GM19468 (cell line): Measurements from ENCODE around the gene CLEC16A.

Experiments
- ATAC-seq: cut with Tn5 transposase; IDR thresholded peaks from one replicate; pipeline ENCODE4 v1.9.1; 2021; ENCODE audit warnings: mild to moderate bottlenecking, moderate library complexity, moderate number of reproducible peaks; ENCODE audit not compliant: unreplicated experiment; ENCODE audit errors: extremely low read depth

The CLEC16A gene

DNA sequence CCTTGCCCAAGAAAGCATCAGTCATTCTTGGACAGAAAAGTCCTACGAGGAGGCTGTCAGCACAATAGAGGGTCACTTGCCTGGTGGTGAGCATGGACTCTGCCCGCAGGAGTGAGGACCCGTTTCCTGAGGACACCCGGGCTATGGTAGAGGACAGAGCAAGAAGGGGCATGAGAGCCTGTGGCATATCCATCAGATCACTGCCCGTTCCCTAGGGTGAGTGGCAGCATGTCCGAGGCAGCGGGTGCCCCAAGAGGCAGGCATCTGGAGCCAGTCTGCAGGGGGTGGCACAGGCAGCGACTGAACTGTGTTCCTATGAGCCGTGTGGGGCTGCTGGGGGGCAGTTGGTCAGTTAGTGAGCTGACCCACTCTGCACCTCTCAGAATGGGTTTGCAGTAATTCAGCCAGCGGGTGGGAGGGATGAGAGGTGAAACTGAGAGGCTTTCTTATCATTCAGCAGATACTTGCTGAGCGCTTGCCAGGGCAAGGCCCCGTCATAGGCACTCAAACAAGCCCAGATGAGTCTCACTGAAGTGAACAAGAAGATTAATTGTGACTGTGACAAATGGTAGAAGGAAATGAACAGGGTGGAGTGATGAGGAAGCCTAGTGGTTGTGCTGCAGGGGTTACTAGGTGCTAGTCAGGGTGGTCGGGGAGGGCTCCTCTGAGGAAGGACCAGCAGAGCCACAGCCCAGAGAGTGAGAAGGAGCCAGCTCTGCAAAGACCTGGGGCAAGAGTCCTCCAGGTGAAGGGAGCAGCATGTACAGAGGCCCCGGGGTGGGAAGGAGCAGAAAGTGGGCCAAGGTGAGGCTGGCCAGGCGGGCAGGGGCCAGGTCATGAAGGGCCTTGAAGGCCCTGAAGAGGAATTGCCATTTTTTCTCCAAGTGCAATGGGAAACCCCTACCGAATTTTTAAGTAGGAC, 87.9 kb downstream of the CLEC16A start:
- no peak for ATAC-seq

DNA sequence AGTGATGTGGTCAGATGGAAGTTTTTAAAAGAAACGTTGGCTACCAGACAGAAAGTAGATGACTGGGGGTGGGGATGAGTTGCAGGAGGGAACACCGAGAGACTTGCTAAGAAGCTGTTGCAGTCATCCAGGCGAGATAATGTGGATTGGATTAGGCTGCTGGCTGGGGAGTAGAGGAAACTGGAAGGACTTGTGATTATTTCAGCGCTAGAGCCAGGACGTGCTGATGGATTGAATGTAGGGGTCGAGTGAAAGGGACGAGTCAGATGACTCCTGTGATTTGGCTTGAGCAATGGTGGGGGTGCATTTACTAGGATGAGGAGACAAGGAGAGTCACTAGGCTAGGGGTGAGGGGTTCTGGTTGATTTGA, 88.5 kb downstream of the CLEC16A start:
- ATAC-seq, result no peak

DNA sequence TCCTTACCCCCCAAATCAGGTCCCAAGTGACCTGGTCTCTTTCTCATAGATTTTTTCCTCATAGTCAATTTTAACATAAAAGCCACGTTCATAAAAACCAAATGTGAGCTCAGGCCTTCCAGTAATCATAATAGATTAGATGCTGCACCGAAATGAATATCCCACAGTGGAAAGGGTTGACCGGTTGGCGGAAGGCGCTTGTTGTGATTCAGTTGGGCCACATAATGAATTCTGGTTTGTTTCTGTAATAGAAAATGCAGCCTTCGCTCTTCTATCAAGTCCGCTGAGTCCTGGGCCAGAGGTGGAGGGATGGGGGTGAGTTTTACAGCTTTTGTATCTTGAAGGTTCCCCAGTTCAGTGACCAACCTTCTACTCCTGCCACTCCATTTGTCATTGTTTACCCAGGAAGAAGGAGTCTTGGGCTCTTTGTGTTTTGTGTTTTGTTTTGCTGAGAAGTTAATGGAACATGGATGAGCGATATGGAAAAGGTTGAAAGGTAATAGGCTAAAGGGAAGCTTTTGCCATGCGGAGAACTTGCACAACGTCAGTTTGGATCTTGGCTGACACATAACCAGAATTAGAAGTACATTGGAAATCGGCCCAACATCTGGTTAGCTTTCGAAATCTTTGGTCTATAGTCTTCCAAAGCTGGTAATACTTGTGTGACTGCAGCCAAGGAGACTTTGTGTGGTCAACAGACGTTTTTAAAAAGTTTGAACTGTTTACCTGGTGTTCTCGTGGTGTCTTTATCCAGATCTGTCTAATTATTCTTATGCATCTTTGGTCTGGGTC, 89.5 kb downstream of the CLEC16A start:
- no peak for ATAC-seq

DNA sequence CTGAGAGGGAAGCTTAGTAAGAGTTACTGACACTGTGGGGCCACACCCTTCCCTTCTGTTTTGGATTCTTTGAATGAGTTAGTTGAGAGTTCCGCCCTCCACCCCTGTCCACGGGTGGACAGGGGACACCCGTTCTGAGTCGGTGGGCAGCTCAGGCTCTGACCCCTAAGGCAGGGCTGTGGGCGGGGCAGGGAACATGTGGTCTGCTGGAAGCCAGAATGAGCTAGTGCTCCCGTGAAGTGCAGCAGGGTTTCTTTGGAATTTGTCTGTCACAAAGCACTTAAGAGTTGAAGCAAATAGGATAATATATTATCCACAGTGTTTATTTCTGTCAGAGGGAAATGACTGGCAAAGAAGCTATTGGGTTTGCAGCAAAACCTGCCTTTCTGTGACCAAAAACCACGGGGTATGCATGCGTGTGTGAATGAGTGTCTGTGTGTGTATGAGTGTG, 90.1 kb downstream of the CLEC16A start:
- no peak for ATAC-seq

DNA sequence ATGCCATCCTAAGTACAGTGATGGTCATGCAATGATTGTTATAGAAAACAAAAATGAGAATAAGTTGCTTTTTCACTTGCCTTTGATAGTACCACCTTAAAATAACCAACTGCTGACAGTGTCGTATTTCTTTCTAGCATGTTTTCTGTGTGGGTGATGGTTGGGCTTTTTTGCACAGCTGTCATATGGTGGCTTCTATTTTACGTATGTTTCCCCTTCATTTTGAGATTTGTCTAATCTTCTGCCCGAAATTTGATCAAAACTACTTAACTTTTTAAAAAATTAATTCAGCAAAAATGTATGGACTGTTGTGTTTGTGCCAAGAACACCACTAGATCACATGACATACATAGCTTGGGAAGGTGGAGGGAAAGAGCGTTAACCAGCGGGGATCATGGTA, 90.7 kb downstream of the CLEC16A start:
- no peak for ATAC-seq

DNA sequence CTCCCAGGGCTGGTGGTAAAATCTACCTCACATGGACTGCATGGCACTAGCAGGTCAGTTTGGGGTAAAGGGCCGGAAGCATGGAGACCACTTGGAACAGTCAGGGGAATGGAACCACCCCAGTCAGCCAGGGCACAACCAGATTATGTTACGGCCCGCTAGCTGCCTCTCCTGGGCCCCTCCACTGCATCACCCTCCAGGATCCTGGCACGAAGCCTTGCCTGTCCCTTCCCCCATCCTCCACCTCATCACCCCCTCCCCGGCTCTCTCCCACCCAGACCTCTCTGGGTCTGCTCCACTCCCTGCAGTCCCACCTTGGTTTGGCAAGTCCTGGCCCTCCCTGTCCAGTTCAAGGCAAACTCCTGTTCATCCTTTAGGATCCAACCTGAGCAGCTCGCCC, 91.7 kb downstream of the CLEC16A start:
- no peak for ATAC-seq

DNA sequence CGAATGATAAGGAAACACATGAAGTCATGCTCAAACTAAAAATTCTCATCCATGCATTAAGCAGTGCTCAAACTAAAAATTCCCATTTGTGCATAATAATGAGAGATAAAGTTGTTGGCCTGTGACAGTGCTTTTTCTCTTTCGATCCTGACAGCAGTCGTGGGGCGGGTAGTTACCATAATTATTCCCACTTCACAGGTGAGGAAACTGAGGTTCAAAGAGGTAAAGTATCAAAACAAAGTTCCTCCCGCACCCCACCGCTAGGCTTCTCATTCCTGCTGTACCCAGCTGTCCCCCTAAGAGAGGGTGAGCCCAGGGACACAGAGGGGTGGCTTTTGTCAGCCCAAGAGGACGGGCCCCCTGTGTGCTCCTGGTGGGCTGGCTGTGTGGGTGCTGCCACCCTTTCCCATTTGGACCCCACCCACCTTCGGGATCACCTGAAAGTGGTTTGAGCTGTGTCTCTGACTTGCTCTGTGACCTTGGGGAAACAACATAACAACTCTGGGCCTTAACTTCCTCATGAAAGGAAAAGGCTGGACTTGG, 92.6 kb downstream of the CLEC16A start:
- ATAC-seq, result no peak

DNA sequence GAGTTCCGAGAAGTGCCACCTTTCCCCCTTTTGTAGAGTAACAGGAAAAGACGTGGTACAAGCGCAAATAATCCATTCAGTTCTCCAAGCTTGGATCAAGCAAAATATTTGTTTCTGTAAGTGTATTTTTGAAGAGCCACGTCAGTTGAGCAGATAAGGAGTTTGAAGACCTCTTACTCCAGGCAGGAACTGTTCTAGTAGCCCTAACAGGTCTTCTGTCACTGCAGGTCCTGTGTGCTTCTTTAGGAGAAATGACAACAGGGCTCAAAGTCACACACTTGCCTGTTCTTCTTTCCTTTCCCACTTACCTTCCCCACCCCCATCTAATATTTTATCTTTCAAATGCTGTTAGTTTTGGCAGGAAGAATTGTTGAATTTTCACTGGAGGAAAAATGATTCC, 93.9 kb downstream of the CLEC16A start:
- ATAC-seq, result no peak

DNA sequence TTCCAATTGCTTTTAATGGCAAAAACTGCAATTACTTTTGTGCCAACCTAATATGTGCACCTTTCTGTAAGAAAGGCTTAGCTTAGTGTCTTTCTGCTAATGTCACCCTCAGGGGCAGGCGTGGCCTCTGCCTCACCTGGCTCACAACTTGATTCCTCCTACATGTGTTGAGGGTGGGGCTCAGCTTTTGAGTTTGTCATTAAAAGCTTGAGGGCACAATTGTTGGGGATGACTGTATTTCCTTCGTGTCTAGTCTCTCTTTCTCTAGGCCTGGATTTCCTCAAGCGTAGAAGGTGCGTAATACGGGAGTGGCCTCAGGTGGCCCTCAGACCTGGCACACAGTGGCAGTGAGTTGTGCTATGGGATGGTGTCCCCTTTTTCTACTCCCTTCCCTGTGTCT, 94.4 kb downstream of the CLEC16A start:
- no peak for ATAC-seq

DNA sequence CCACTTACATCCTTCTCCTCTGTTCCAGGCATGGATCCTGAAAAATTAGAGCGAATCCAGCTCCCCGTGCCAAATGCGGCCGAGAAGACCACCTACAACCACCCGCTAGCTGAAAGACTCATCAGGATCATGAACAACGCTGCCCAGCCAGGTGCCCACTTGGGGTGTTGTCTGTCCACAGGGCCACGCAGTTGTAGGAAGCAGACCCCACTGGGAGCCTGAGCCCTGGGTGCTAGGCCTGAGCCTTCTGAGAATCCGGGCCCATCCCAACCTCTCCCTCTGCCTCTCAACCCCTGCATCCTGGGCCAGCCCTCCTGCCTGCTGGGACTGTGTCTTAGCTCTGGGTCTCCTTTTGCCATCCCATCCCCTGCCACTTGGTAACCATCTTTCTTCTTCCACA, 95.4 kb downstream of the CLEC16A start:
- ATAC-seq, result no peak

DNA sequence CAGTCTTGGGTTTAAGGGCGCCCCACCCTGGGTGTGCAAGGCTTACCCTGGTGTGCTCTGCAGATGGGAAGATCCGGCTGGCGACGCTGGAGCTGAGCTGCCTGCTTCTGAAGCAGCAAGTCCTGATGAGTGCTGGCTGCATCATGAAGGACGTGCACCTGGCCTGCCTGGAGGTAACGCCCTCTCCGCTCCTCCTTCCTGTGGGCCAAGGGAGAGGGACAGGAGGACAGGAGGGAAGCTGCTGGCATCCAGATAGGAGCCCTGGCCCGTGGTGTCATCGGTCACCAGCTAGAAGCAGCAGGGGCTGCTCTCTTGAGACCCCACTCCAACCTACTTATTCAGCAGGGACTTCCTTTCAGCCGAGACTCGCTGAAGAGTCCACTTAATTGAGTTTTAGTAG, 97.8 kb downstream of the CLEC16A start:
- no peak for ATAC-seq

DNA sequence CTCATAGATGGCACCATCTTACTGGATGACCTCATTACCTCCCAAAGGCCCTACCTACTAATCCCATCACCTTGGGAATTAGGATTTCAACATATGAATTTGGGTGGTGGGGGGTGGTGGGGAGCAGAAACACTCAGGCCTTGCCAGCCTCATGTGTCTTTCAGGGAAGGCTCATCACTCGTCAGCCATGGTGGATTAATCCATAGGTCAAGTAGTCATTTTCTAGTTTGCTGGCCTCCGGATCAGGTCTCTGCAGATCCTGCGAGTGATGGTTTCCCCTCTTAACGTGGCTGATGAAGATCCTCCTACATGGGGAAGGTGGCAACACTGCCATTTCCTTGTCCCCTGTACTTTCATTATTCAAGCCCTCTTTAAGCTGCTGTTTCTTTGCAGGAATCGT, 101.1 kb downstream of the CLEC16A start:
- no peak for ATAC-seq

DNA sequence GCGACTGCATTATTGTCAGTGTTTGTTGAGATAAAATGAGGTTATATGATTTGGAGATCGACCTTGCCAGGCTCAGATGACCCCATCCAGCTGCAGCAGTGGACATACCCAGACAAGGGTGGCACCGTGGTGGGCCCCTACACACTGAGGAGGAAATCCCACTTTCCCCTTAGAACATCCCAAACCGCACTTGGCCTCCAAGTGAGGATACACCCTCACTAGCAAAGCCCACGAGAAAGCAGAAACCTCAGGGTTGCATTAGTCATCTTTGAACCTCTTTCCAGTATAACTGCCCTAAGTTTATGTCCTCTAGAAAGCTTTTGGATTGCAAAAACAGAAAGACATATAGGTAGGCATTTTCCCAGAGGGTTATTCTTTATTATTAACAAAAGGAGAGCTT, 101.5 kb downstream of the CLEC16A start:
- no peak for ATAC-seq

DNA sequence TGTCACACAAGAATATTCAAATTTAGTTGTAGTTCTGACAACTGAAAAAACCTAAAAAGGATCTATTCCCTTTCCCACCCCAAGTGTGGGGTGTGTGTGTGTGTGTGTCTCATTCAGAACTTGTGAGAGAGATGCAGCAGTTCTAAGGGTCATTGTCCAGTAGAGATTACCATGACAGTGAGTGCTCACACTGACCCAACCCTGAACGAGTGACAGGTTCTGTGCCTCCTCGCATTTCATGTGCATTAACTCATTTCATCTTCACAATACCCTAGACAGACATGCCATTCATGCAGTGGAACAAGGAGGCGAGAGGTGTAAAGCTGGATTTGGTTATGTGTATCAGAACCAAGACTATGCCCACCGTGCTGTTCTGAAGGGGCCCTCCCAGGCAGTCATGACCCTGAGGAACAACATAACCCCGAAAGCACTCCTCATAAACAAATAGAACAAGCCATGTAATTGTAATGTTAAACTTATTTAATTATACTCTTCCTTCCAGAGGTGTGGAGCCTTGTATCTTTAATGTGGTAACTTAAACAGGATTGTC, 102.1 kb downstream of the CLEC16A start:
- no peak for ATAC-seq

DNA sequence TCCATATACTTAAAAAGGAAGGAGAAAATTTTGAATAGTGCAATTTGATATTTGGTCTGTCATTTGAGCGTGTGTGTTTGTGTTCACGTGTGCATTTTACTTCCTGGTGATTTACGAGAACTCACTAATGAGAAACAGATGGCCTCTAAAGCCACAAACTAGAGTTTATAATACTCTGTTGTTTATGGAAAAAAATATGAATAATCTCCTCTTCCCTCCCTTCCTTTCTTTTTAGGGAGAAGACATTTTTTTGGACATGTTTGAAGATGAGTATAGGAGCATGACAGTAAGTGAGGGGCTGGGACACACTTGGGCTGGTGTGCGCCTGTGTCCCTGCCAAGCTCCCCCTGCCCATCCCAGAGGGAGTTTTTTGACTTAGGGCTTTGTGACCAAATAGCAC, 102.7 kb downstream of the CLEC16A start:
- no peak for ATAC-seq

DNA sequence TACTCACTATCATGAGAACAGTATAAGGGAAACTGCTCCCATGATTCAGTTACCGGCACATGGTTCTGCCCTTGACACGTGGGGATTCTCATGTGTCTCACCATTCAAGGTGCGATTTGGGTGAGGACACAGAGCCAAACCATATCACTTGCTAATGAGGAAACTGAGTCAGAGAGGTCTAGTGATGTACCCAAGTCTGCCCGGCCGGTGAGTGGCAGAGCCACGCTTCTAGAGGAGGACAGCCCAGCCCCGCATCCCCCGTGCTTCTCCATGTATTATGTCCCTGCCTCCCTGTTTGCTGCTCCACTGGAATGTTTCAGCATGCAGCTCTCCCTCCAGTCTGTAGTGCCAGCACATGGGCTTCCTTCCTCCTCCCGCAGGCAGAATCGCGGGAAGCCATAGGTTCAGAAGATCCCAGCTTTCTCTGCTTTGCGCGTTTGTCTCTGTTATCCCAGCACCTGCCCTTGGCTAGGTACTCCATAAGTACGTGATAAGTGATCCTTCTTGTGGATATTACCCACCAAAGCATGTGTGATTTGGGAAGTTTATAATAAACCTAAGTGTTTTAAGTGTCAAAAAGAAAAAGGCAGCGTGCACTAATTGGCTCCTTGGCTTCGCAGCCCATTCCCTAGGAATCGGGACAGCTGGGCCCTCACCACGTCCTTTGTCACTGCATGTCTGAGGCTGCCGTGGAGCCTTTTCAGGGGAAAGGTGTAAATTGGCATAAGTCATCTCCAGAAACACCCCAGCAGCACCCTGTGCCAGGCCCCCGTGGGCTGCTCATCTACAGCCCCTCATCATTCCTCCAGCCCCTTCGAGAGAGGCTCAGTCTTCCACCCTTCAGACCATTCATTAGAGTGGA, 103.8 kb downstream of the CLEC16A start:
- no peak for ATAC-seq

DNA sequence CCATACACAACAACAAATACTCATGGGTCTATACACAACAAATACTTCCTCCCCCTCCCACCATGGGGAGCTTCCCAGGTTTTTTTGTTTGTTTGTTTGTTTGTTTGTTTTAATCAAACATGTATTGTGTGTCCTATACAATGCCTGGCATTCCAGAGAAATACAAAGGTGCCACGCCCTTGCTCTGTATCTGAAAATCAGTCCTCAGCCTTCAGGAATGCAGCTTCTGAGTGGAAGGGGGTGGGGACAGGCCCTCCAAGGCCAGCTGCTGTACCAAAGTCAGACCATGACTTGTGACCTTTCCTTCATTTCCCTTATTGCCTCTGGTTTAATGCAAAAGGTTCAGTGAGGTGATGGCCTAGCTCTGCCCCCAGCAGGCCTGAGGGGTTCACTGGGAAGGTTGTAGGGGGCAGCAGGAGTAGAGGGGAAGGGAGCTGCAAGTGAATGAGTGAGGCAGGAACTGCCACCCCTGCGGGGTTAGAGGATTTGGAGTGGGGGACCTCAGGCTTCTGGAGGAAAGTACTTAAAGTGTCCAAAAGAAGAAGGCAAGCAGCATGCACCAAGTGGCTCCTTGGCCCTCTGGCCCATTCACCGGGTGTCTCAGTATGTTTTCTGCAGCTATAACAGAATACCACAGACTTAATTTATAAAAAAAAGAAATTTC, 105.2 kb downstream of the CLEC16A start:
- ATAC-seq, result no peak

DNA sequence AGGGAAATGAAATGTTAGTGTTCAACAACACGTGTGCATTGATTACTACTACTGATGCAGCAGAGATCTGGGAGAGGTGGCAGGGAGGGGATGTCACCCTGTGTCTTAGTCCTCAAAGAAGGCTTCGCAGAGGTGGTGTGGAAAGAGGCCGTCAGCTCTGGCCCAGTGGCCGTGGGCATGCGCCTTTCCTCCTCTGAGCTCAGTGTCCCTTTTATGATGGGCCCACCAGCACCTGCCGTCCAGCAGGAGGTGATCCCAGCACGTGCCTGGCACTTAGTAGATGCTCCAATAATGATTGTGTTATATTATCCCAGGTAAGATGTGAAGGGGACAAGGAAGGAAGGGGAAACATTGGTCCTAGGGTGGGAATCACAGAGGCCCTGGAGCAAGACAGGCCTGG, 106.2 kb downstream of the CLEC16A start:
- ATAC-seq, result no peak

DNA sequence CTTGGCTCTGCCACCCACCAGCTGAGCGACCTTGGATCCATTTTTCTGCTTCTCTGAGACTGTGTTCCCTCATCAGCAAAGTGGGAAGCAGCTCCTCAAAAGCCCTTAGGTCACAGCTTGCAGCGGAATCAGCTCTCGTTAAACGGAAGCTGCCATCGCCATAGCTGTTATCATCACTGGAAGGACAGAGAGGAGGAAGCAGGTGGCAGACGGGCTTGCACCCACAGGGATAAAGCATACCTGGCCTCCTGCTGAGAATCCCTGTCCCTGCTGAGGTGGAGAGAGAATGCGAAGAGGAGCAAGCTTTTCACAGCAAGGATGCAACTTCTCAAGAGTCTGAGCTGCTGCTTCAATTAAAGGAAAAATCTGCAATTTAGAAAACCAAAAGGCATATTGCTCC, 106.6 kb downstream of the CLEC16A start:
- ATAC-seq, result no peak
